VCaP (cell line): ENCODE results near the gene ITPR2.

Experiments used
- H3K27ac ChIP-seq: fragments of 450-650 bp; 2 replicates; pipeline ENCODE4 v1.5.1; 2017
- TF ChIP-seq, protein P1 (sequence below): fragments of 450-650 bp; conservative IDR thresholded peaks from 2 replicates; pipeline ENCODE4 v1.5.1; 2017; ENCODE audit warnings: mild to moderate bottlenecking, moderate library complexity

The ITPR2 gene

DNA sequence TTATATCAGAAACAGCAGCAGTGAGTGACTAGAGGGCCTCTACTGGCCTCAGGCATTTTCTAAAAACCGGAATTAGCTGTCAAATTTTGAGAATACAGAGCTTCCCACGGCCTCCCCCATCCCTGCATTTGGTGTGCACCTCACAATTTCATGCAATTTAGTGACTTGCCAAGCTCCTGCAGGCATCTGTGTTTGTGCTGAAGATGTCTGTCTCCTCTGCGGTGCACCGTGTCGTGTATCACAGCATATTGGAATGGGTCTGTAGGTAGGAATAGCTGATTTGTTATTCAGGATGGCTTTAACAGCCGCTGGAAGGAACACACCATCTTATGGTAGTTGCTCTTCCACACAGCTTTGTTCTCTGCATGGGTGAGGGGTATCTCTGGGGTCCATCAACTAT, 497.3 kb downstream of the ITPR2 start:
- TF ChIP-seq, protein P1, sequence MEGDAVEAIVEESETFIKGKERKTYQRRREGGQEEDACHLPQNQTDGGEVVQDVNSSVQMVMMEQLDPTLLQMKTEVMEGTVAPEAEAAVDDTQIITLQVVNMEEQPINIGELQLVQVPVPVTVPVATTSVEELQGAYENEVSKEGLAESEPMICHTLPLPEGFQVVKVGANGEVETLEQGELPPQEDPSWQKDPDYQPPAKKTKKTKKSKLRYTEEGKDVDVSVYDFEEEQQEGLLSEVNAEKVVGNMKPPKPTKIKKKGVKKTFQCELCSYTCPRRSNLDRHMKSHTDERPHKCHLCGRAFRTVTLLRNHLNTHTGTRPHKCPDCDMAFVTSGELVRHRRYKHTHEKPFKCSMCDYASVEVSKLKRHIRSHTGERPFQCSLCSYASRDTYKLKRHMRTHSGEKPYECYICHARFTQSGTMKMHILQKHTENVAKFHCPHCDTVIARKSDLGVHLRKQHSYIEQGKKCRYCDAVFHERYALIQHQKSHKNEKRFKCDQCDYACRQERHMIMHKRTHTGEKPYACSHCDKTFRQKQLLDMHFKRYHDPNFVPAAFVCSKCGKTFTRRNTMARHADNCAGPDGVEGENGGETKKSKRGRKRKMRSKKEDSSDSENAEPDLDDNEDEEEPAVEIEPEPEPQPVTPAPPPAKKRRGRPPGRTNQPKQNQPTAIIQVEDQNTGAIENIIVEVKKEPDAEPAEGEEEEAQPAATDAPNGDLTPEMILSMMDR, result no peak
- H3K27ac ChIP-seq, result no peak overlapping the region

DNA sequence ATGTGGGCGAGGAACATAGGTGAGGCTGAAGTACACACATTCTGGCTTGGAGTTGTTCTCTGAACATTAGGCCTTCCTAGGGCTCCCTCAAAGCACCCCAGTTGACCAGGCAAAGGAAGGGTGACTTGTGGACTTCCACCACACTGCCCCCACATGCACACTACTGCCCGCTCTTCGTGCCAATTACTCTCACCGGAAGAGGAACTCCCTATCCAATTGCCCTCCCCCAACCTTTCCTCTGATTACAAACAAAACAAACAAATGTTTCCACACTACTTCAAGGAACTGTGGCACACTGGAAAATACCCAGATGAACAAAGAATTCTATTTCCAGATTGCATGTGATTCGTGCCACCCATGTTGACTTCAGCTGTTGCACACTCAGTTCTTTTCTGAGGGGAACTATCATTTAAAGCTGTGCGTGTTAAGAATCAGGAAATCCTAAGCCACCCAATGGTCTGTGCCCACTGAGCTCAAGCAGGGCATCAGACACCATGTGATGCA, 498.3 kb downstream of the ITPR2 start:
- TF ChIP-seq, protein P1, result no peak
- no peak overlapping the region for H3K27ac ChIP-seq

DNA sequence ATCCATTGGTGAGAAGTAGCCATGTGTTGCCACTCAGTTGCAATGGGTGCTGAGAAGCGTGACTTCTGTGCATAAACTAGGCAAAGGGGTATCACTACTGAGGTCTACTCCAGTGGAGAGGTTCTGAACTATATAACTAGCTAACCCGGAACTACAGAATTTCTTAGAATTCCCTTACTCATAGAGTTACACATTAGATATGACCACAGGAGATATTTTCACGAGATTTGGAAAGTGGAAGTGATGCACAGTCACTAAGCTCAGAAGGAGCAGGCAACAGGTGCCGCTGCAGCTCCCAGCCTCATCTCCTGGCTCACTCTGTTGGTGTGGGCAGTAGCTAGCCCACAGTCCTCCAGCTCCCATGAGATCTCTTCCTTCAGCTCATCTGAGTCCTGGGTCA, 501.0 kb downstream of the ITPR2 start:
- TF ChIP-seq, protein P1, result no peak
- no peak overlapping the region for H3K27ac ChIP-seq

DNA sequence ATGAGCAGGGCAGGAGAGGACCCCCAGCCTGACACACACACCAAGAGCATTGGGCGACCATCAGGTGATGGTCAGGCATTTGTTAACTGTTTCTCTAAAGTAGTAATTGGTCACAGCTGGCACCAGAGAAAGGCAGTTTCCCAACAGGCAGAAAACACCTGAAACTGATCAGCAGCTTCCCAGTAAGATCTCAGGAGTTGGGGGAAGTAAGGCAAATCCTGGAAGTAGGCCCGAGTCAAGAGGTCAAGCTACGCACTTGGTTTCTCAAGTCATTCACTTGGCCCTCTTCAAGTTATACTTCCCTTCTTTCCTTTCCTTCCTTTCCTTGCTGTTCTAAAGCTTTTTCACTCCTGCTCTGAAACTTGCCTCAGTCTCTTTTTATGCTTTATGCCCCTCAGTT, 501.9 kb downstream of the ITPR2 start:
- H3K27ac ChIP-seq, result no peak overlapping the region
- TF ChIP-seq, protein P1, result no peak

DNA sequence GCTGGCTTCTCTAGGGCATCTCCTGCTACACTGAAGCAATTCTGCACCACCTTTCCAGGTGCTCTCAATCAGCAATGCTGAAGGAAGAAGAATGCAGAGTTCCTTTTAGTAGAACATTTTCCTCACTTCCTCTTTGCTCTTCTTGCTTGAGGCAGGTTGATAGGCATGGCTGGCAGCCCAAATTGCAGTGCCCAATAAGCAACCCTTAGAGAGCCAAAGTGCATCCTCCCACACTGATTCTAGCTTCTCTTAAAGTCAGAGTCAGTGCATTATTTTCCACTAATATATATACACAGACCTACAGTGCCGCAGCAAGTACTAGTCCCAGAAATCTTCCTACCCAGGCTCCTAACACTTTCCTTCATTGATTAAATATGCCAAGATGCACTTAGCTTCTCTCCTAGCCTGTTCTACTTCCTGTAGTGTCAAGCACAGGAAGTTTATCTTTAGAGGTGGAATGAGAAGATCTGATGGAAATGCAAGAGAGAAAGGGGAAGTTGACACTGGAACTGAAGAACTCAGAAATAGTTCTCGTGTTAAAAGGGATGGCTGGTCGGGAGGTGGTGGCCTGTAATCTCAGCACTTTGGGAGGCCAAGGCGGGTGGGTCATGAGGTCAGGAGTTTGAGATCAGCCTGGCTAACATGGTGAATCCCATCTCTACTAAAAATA, 504.9 kb downstream of the ITPR2 start:
- H3K27ac ChIP-seq, result no peak overlapping the region

DNA sequence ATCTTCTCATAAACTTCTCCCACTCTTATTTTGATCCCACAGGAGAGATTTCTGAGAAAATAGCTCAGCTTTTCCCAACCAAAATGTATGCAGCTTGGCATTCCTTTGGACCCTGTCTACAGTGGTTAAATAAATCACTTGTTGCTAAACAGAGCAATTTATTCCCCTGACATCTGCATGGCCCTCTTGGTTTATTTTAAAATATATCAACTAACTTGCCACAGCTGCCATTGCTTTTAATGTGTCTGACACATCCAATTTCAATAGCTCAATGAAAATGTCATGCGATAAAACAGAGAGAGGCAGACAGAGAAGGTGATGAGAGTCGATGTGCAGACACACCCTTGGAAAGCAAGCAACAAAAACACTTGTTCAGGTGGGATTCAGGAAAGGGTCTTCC, 509.3 kb downstream of the ITPR2 start:
- TF ChIP-seq, protein P1, result no peak
- H3K27ac ChIP-seq, result no peak overlapping the region

More for the DNA sequence above, 504.9 kb downstream of the ITPR2 start:
- TF ChIP-seq, protein P1, result no peak

DNA sequence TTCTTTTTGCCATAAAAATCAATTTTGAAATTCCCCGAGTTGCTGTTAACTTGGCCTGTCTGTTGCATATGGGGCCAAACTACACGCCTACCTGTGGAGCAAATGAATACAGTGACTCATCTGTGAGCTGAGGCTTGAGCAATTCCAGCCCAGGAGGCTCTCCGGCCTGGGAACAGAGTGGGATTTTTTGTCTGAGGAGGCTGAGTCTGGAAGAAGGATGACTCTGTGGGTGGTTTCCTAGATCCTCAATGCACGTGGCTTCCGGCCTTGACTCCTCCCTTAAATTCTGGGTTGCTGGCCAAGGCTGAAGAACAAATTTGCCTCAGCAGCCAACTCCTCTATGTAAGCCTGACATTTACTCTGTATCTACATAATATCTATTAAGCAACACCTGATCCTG, 513.5 kb downstream of the ITPR2 start:
- no peak overlapping the region for H3K27ac ChIP-seq

More for the DNA sequence above, 513.5 kb downstream of the ITPR2 start:
- TF ChIP-seq, protein P1, result no peak
